HUES48 (cell line): ENCODE data around the gene NALCN.

ENCODE experiments used
- H3K27ac ChIP-seq: one replicate; pipeline ENCODE4 v1.7.0; 2013; ENCODE audit warnings: low read depth, low read length, inconsistent platforms
- H3K27me3 ChIP-seq: 2 replicates; pipeline ENCODE4 v1.6.1; 2013; ENCODE audit warnings: mild to moderate bottlenecking, low read length; ENCODE audit not compliant: control insufficient read depth, insufficient read depth
- H3K36me3 ChIP-seq: 2 replicates; pipeline ENCODE4 v1.6.1; 2013; ENCODE audit warnings: low read length; ENCODE audit not compliant: control insufficient read depth, insufficient read depth
- H3K4me1 ChIP-seq: 2 replicates; pipeline ENCODE4 v1.6.1; 2013; ENCODE audit warnings: mild to moderate bottlenecking, low read length; ENCODE audit not compliant: control insufficient read depth, insufficient read depth
- H3K4me3 ChIP-seq: 2 replicates; pipeline ENCODE4 v1.5.1; 2013; ENCODE audit warnings: mild to moderate bottlenecking, low read depth, low read length
- H3K9ac ChIP-seq: 2 replicates; pipeline ENCODE4 v1.6.1; 2013; ENCODE audit warnings: mild to moderate bottlenecking, low read depth, low read length, moderate library complexity
- H3K9me3 ChIP-seq: 2 replicates; pipeline ENCODE4 v1.6.1; 2013; ENCODE audit warnings: low read length; ENCODE audit not compliant: control insufficient read depth, insufficient read depth

Gene NALCN

DNA sequence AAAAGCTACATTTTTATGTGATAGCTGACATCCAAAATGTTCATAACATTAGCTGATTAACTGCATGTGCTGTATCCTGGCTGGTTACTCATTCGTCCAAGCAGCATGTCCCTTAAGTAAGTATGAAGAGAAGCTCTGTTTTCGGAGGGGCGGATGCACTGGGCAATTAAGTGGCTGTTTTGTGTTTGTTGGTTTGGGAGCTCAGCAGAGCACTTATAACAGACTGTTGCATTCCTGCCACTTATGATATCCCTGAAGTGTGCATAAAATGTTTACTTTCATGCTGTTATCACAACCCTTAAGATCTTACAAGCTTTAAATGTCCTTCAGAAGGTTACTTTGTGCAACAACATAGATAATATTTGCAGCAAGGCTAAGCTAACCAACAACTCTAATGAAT is 264.1 kb downstream of the NALCN start:
- Histone ChIP-seq H3K4me1 (peaks cover 4% of the 10 kb centered on the region; the same call in 1 of the 2 replicates), H3K9ac (no peak overlapping the region), H3K36me3 (no peaks in the 10 kb centered on the region), H3K27ac (no peak overlapping the region), H3K9me3 (no peaks in the 10 kb centered on the region), H3K27me3 (no peaks in the 10 kb centered on the region), H3K4me3 (no peak overlapping the region)

DNA sequence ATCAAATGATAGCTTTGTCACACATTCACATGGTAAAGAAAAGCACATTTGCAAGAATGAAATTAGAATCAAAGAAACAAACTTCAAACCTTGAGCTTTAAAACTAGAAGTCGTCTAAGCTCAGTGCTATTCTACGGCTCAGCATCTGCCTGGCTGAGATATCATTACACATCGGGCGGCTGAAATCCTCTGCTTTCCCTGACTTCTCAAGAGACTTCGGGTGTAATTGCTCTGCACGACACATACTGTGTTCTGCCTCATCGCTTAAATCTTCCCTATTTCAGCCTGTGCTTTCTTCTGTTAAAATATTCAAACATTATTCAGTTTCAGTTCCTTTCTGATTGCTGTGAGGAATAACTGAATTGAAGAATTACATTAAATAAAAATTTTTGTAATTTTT is 265.3 kb downstream of the NALCN start:
- no peaks in the 10 kb centered on the region for H3K36me3 ChIP-seq
- no peak overlapping the region for H3K9ac ChIP-seq
- no peaks in the 10 kb centered on the region for H3K27me3 ChIP-seq
- H3K27ac ChIP-seq, result no peak overlapping the region
- H3K4me1 ChIP-seq, result peaks cover 4% of the 10 kb centered on the region; the same call in 1 of the 2 replicates
- no peaks in the 10 kb centered on the region for H3K9me3 ChIP-seq
- no peak overlapping the region; the same call in 1 of the 2 replicates for H3K4me3 ChIP-seq

DNA sequence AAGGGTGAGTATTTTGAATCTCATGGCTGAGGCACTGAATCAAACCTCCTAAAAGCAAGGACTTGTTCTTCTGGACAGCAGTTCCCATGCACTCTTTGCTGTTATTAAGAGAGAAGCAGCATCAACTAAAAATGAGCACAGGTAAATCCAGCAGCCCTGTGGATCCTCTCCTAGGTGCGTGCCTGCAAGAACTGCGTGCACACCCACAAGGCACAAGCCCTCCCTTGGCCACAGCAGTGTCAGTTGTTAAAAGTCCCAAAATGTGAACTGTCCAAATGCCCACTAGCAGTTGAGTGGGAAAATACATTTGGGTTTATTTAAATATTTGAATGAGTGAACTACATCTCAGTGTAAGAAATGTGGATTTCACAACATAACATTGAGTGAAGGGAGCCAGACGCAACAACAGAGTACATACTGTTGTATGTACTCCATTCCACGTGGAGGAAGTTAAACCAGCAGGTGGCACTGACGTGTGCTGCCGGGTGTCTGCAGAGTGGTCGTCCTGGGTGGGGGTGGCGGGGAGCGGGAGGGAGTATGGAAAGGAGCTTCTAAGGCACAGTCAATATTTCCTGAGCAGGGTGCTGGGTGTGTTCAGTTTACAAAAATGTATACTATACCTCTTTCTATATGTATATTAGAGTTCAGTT is 266.4 kb downstream of the NALCN start:
- no peak overlapping the region for H3K27ac ChIP-seq
- H3K4me3 ChIP-seq, result no peak overlapping the region
- H3K27me3 ChIP-seq, result no peaks in the 10 kb centered on the region
- no peaks in the 10 kb centered on the region for H3K9me3 ChIP-seq
- no peak overlapping the region for H3K9ac ChIP-seq
- peaks cover 4% of the 10 kb centered on the region; the same call in 1 of the 2 replicates for H3K4me1 ChIP-seq
- H3K36me3 ChIP-seq, result no peaks in the 10 kb centered on the region

DNA sequence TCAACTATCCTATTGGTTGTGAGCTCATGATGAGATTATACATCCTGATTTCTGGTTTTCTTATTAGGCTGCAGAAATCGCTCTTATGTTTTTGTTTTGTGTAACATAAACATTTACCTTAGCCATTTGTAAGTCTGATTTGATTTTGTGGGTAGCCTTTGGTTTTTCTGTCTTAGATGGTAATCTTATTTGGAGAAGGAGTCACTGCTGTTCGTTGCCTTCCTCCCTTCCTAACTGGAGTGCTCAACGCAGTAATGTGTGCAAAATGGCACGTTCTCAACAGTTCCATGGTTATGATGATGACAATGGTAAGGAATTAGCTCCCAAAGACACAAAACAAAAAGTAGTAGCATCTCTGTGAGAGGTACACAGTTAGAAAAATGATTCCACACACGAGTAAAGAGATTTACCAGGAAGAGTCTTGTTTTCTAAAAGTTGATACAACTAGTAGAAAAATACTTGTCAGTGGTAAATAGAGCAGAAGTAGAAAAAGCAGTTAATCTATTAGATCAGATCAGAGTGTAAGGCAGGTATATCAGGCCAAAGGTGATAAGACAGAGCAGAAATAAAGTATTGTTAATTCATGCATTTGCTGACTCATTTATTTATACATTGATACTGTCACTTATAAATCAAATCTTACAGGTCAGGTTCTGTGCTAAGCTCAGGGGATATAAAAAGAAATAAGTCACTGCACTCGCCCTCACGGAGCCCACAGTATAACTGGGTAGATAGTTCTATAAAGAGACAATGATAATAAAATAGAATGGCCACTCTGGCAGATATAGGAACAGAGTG is 270.0 kb downstream of the NALCN start:
- no peaks in the 10 kb centered on the region for H3K36me3 ChIP-seq
- H3K9me3 ChIP-seq, result no peaks in the 10 kb centered on the region
- no peaks in the 10 kb centered on the region for H3K27me3 ChIP-seq
- H3K4me3 ChIP-seq, result no peak overlapping the region
- H3K27ac ChIP-seq, result no peak overlapping the region
- no peak overlapping the region for H3K9ac ChIP-seq
- peaks cover 4% of the 10 kb centered on the region; the same call in 1 of the 2 replicates for H3K4me1 ChIP-seq

DNA sequence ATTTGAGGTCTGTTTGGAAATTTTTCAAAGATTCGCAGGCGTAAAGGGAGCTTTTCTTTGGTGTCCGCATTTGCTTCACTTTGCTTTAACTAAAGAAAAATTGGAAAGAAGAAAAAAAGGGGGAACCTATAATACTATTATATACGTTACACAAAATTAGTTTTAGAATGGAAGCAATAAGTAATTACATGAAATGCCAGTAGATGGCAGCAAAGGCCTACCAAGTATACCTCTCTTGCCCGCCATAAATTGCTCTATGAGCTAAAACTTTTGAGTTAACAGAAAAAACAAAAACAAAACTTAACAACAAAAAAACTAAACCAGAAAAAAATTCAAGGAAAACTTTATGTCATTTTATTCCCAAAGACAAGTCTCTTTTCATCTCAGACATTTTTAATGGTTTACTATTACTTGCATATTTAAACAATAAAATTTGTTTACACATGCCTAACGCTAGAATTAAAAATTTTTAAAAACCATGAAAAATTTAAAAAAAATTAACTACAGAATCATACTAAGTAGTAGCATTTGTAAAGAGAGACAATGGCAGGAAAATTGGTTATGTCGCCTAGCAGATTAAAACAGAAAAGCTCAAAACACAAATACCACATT is 271.4 kb downstream of the NALCN start:
- H3K4me1 ChIP-seq, result no peaks in the 10 kb centered on the region

DNA sequence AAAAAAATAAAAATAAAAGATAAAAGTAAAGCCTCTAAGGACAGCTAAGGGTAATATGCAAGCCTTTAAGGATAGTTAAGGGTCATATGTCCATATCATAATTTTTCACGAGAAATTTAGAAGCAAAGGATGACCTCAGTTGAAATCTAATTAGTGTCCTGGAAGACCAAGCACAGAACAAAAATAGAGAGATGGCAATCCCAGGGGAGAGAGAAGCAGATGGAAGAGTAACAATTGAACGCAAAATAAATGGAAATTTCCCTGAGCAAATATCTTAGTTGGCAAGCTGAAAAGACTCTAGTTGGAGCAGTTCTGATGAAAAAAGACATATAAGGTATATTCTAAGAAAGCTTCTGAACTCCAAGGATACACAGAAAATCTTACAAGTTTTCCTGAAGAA is 275.4 kb downstream of the NALCN start:
- Histone ChIP-seq H3K4me3 (no peak overlapping the region), H3K36me3 (no peaks in the 10 kb centered on the region), H3K9me3 (no peaks in the 10 kb centered on the region), H3K9ac (no peak overlapping the region), H3K27me3 (no peaks in the 10 kb centered on the region), H3K4me1 (peaks cover 9% of the 10 kb centered on the region), H3K27ac (no peak overlapping the region)

More for the DNA sequence above, 271.4 kb downstream of the NALCN start:
- Histone ChIP-seq H3K9ac (no peak overlapping the region), H3K36me3 (no peaks in the 10 kb centered on the region), H3K27me3 (no peaks in the 10 kb centered on the region), H3K4me3 (no peak overlapping the region), H3K27ac (no peak overlapping the region), H3K9me3 (no peaks in the 10 kb centered on the region)

DNA sequence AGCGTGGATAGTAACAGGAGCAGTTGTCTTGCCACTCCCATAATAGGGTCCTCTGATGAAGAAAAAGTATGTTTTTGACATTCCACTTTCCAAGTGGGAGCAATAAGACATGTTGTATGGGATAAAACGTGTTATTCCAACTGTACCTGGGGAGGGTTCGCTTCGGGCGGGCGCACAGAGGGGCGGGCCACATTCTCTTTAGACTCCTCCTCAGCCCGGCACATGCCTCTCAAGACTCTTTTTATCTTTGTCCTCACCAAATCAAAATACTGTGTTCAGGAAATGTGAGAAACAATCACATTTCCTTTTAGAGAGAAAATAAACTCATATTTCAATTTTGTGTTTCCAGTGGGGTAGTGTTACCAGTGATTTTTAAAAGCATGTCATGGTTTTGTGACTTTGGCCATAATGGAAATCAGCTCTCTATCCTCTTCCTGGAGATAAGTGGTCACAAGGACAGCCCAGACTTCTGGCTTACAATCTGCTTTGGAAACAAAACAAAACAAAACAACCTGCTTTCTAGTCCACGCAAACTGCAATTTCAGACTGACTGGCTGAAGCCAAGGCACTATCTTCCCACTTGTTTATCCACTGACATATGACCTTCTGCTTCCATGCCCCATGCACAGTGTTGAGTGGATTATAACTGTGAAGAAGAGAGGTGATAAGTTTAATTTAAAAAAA is 276.1 kb downstream of the NALCN start:
- Histone ChIP-seq H3K4me3 (no peak overlapping the region), H3K9me3 (no peaks in the 10 kb centered on the region), H3K27ac (no peak overlapping the region)

DNA sequence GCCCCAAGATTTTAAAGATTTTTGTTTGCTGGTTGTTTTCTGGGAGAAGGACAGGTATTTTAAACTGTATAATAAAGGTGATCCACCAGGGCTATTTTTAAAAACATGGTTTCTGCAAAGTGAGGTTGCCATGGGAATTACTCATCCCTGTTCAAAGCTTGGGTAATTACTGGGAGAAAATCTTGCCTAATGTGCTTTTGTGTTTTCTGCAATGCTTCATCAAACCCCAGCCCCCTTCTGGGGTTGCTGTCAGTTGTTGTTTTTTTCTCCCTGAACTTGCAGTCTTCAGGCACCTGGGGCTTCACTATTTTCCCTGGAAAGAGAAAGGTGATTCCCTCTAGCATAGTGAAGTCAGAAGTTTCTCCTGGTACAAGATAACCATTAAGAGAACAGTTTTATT is 277.2 kb downstream of the NALCN start:
- no peak overlapping the region for H3K4me3 ChIP-seq
- H3K27me3 ChIP-seq, result no peaks in the 10 kb centered on the region
- no peak overlapping the region for H3K9ac ChIP-seq
- H3K4me1 ChIP-seq, result peaks cover 9% of the 10 kb centered on the region
- no peaks in the 10 kb centered on the region for H3K36me3 ChIP-seq
- H3K27ac ChIP-seq, result no peak overlapping the region
- H3K9me3 ChIP-seq, result no peaks in the 10 kb centered on the region

More for the DNA sequence above, 276.1 kb downstream of the NALCN start:
- H3K36me3 ChIP-seq, result no peaks in the 10 kb centered on the region
- no peaks in the 10 kb centered on the region for H3K27me3 ChIP-seq
- H3K4me1 ChIP-seq, result peaks cover 9% of the 10 kb centered on the region
- H3K9ac ChIP-seq, result no peak overlapping the region

DNA sequence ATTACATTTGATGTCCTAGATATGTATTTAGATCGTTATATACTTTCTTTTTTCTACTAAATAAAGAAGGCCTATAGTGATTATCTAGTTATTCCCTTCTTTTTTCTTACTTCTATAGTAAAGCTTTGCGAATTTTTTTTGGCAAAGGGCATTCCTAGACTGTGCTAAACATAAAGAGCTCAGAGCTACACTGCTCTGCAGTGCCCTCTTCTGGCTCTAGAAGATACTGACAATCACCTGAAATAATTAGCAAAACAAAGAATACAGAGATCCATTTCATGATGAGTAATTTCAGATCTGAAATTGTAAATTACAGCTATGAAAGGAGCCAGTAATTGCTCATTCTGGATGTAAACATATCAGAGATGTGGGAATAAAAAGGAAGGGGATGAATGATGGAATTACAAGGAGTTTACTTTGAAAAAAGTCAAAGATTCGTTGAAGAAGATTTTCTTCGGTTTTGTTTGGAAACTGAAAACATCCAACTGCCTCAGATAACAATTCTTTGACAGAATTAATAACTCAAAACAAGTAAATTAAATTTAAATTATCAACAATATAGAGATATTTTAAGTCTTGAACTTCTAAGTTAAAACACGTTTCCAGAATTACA is 288.5 kb downstream of the NALCN start:
- H3K27me3 ChIP-seq, result no peaks in the 10 kb centered on the region

DNA sequence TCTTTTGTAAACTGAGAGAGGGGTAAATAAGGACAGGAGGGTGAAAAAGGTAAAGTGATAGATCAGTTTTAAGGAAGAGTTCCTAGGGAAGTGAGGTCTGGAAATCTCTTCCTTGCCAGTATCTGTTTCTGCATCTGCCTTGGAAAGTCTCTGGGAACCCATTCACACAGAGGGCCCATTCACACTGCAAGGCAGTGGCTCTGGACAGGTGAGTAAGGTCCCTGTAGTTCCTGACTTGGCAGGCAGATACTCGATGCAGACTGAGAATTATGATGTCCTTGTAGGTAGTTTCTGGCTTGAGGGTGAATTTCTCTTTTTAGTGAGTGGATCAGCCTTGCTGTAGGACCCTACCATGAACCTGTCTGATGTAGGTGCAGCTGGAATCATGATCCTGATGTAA is 293.3 kb downstream of the NALCN start:
- no peak overlapping the region for H3K27ac ChIP-seq
- no peaks in the 10 kb centered on the region for H3K9me3 ChIP-seq
- no peak overlapping the region for H3K9ac ChIP-seq
- H3K4me1 ChIP-seq, result peaks cover 53% of the 10 kb centered on the region
- no peaks in the 10 kb centered on the region for H3K27me3 ChIP-seq
- no peak overlapping the region for H3K4me3 ChIP-seq
- no peaks in the 10 kb centered on the region for H3K36me3 ChIP-seq

More for the DNA sequence above, 288.5 kb downstream of the NALCN start:
- Histone ChIP-seq H3K4me1 (peaks cover 11% of the 10 kb centered on the region; the same call in 1 of the 2 replicates), H3K9ac (no peak overlapping the region), H3K9me3 (no peaks in the 10 kb centered on the region), H3K36me3 (no peaks in the 10 kb centered on the region), H3K27ac (no peak overlapping the region), H3K4me3 (no peak overlapping the region)
